HUES64 (cell line): Measurements from ENCODE around the gene POLR1A.

Experiments used
- H3K27ac ChIP-seq: 2 replicates; pipeline ENCODE4 v1.7.0; 2013; ENCODE audit warnings: low read depth, low read length, inconsistent platforms
- H3K27me3 ChIP-seq: 2 replicates; pipeline ENCODE4 v1.6.1; 2013; ENCODE audit warnings: mild to moderate bottlenecking, low read length; ENCODE audit not compliant: insufficient read depth
- H3K36me3 ChIP-seq: 2 replicates; pipeline ENCODE4 v1.6.1; 2013; ENCODE audit warnings: mild to moderate bottlenecking, low read length; ENCODE audit not compliant: insufficient read depth
- H3K4me1 ChIP-seq: 2 replicates; pipeline ENCODE4 v1.6.1; 2013; ENCODE audit warnings: mild to moderate bottlenecking, low read length, moderate library complexity; ENCODE audit not compliant: insufficient read depth
- H3K4me3 ChIP-seq: 2 replicates; pipeline ENCODE4 v1.5.1; 2013; ENCODE audit warnings: mild to moderate bottlenecking, low read length, moderate library complexity
- H3K9ac ChIP-seq: 2 replicates; pipeline ENCODE4 v1.6.1; 2013; ENCODE audit warnings: mild to moderate bottlenecking, low read depth, low read length
- H3K9me3 ChIP-seq: 2 replicates; pipeline ENCODE4 v1.6.1; 2013; ENCODE audit warnings: low read depth, low read length; ENCODE audit not compliant: insufficient read depth
- WGBS: fragments of 150-250, 120-280 bp; methylation state at CpG from one replicate; pipeline ENCODE4 v1.1.7; 2013; ENCODE audit warnings: missing lambda C conversion rate; 5-methylcytosine and 5-hydroxymethylcytosine counted together

POLR1A gene

DNA sequence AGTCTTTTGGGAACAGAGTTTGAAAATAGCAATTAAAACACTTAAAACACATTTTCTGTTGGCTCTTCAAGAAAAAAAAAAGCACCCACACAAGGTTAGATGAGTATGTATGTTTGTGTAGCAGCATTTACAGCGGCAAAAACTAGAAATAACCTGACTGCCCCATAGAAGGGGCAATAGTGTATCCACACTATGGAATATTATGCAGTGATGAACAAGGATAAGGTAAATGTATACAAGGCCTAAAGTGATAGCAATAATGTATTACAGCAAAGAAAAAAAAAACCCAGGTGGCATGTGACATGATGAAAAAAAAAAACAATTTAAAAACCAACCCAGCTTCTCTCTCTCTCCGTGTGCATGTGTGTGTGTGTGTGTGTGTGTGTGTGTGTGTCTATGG, 34.8 kb downstream of the POLR1A start:
- Histone ChIP-seq H3K27ac (no peak overlapping the region), H3K4me1 (no peaks in the 10 kb centered on the region), H3K27me3 (no peaks in the 10 kb centered on the region), H3K4me3 (no peak overlapping the region), H3K9ac (no peak overlapping the region), H3K36me3 (peaks cover 96% of the 10 kb centered on the region), H3K9me3 (no peaks in the 10 kb centered on the region)
- 100% methylated on average over 1 of the region's 2 CpGs for WGBS

DNA sequence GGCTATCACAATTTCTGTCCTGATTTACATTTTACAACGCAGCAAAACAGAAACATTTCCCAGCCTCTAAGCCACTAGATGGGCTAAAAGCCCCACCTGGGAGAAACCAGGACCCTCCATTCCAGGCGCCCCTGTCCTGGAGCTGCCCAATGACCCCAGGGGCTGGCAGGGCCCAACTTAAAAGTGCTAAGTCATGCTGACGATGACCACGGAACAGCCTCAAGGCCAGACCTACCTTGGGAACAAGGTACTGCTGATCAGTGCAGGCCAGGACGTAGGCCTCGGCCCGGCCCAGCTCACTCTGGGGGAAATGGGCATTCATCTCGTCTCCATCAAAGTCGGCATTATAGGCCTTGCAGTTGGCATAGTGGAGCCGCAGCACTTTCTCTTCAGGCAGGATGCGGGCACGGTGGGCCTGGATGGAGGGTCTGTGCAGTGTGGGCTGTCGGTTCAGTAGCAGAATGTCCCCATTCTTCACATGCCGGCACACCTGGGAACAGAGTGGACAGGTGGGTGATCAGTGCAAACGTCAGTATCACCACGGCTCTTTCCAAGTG, 35.8 kb downstream of the POLR1A start:
- no peaks in the 10 kb centered on the region for H3K9me3 ChIP-seq
- no peak overlapping the region for H3K4me3 ChIP-seq
- peaks cover 99% of the 10 kb centered on the region for H3K36me3 ChIP-seq
- H3K9ac ChIP-seq = no peak overlapping the region
- no peaks in the 10 kb centered on the region for H3K4me1 ChIP-seq
- H3K27me3 ChIP-seq = no peaks in the 10 kb centered on the region
- WGBS = 94% methylated on average over 16 of the region's 16 CpGs
- no peak overlapping the region for H3K27ac ChIP-seq

DNA sequence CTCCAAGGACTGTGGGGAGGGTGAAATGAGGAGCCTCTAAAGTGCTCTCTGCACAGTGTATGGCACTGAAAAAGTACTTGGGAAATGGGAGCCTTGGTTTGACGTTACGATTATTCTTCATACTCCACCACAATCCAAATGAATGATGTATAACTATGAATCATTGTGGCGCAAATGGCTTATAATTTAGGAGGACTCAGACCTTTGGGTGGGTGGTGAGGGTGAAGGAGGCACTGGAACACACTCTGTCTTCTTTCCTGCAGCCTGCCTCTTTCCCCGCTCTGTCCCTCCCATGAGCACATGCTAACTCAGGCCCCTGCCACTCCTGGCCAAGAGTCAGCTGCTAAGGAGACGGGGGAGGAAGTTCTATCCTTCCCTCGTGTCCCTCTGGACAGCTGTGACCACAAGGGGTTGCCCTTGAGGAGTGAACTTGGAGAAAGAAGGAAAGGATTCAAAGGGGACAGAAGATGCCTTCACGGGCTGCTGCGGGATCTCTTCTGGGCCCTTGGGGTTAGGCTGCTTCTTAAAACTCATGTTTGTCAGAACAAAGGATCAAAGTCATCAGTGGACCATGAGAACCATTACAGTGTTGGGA, 36.5 kb downstream of the POLR1A start:
- no peak overlapping the region for H3K27ac ChIP-seq
- no peak overlapping the region for H3K9ac ChIP-seq
- no peak overlapping the region for H3K4me3 ChIP-seq
- H3K36me3 ChIP-seq = peaks cover 99% of the 10 kb centered on the region
- H3K27me3 ChIP-seq = no peaks in the 10 kb centered on the region
- WGBS = 64% methylated on average over 6 of the region's 8 CpGs
- H3K4me1 ChIP-seq = no peaks in the 10 kb centered on the region
- no peaks in the 10 kb centered on the region for H3K9me3 ChIP-seq

DNA sequence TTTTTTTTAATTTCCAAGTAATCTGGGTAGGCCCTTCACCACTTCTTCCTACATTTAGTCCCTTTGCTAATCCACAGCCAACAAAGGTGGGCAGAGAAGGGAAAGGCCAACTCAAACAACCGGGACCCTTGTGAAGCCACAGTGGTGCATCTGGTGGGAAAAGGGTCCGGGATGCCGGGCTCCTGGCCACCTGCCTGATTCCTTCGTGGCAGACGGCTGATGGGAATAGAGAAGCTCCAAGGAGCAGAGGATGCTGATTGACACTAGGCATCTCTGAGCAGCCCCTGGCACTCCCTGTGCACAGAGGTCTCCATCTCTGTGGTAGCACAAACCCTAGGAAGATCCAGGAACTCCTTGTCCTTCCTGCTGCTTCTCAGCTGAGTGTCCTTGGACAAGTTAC, 37.0 kb downstream of the POLR1A start:
- no peak overlapping the region for H3K27ac ChIP-seq
- peaks cover 99% of the 10 kb centered on the region for H3K36me3 ChIP-seq
- 97% methylated on average over 5 of the region's 5 CpGs for WGBS
- no peaks in the 10 kb centered on the region for H3K9me3 ChIP-seq
- H3K4me3 ChIP-seq = no peak overlapping the region
- H3K4me1 ChIP-seq = no peaks in the 10 kb centered on the region
- no peak overlapping the region for H3K9ac ChIP-seq
- H3K27me3 ChIP-seq = no peaks in the 10 kb centered on the region

DNA sequence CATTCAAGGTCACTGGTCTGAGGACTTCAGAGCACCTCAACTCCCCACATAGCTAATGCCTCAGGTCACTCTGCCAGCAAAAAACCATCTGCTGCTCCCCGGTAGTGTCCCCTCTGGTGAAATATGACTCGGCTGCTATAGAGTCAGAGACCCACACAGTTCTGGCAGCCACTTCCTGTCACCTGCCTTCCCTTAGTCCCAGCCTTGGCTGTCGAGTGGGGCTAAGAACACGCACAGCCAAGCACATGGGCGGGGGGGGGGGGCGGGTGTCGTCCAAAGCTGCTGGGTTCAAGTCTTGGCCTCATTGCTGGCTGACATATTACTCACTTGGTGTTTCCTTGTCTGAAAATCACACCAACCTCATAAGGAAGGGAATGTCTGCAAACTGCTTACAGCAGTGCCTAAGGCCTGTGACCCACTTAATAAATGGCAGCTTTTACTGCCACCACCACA, 37.5 kb downstream of the POLR1A start:
- no peaks in the 10 kb centered on the region for H3K27me3 ChIP-seq
- H3K9me3 ChIP-seq = no peaks in the 10 kb centered on the region
- peaks cover 99% of the 10 kb centered on the region for H3K36me3 ChIP-seq
- H3K27ac ChIP-seq = no peak overlapping the region
- no peak overlapping the region for H3K4me3 ChIP-seq
- no peak overlapping the region for H3K9ac ChIP-seq
- WGBS = 72% methylated on average over 5 of the region's 7 CpGs
- H3K4me1 ChIP-seq = no peaks in the 10 kb centered on the region

DNA sequence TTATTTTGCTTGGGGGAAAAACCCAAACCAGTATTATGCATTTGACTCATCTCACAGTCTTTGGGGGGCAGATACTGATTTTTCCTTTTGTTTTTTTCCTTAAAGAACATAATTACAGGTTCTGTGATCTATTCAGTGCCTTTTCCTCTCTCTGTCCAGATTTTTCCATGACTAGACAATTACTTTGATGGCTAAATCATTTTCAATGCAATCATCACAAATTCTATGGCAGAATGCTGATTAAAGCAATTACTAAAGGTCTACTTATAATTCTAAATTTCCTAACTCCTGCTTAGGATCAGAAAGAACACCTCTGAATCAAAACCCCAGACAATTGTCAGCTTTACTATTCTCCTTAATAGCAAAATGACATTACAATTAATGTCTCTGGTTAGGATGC, 38.8 kb downstream of the POLR1A start:
- Histone ChIP-seq H3K9ac (no peak overlapping the region), H3K9me3 (no peaks in the 10 kb centered on the region), H3K4me3 (no peak overlapping the region), H3K27ac (no peak overlapping the region), H3K4me1 (no peaks in the 10 kb centered on the region), H3K36me3 (peaks cover 98% of the 10 kb centered on the region), H3K27me3 (no peaks in the 10 kb centered on the region)

DNA sequence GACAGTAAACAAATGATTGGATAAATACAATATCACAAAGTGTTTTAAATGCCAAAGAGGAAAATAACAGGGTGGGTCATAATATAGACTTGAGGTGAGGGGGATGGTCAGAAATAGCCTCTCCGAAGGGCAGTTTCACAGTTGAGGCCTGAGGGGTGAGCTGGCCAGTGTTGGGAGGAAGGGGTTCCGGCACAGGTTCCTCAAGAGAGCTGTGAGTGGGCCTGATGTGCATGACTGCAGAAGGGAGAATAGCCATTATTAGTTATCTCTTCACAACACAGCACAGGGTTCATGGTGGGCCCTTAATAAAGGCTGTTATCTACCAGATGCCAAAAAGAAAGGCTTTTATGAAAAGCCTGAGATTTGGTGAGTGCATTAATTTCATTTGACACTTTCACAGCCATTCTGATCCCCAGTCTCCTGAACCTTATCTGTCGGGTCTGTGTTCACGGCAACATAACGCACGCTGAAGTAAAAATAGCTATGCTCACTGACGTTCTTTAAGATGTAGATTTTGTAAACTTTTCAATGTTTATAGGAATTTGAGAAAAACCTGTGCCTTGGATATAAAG, 39.6 kb downstream of the POLR1A start:
- no peak overlapping the region for H3K27ac ChIP-seq
- no peak overlapping the region for H3K4me3 ChIP-seq
- H3K4me1 ChIP-seq = no peaks in the 10 kb centered on the region
- H3K9ac ChIP-seq = no peak overlapping the region
- H3K27me3 ChIP-seq = no peaks in the 10 kb centered on the region
- H3K9me3 ChIP-seq = no peaks in the 10 kb centered on the region
- peaks cover 98% of the 10 kb centered on the region for H3K36me3 ChIP-seq
- over 99% methylated on average over 7 of the region's 7 CpGs for WGBS

DNA sequence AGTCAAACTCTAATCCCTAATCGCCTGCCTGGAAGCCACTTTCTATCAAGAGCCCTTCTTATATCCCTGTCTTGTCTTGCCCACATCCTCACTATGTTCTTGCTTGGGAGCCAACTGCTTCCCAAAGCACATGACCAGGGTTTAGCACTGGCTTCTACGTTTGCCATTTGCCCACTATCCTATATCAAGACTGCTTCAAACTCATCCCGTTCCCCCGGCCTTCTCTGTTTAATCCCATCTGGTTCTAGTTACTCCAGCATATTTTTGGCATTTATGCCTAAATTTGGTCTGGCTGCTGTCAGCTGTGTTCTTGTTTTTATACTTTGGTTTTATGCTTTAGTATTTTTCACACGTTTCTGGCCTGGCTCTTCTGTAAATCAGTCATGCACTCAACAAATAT, 40.2 kb downstream of the POLR1A start:
- no peak overlapping the region for H3K4me3 ChIP-seq
- H3K9me3 ChIP-seq = no peaks in the 10 kb centered on the region
- no peaks in the 10 kb centered on the region for H3K4me1 ChIP-seq
- no peaks in the 10 kb centered on the region for H3K27me3 ChIP-seq
- no peak overlapping the region for H3K9ac ChIP-seq
- H3K27ac ChIP-seq = no peak overlapping the region
- peaks cover 98% of the 10 kb centered on the region for H3K36me3 ChIP-seq
- 69% methylated on average over 5 of the region's 5 CpGs for WGBS

DNA sequence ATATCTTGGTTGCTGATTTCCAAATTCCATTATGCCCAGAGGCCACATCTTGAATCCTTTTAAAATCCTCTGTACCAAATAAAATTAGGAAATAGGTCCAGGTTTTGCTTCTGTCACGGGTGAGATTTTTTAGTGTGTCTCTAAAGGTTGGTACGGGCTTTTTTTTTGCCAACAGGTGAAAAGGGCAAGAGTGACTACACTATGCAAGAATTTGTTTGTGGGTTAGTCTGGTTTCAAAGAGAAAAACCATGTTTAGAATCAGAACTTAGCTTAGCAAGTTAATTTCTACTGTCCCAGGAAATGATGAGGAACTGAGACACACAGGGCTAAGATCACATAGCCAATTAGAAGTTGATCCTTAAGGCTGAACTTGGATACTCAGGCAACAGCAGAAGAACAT, 41.7 kb downstream of the POLR1A start:
- H3K4me1 ChIP-seq = no peaks in the 10 kb centered on the region
- no peaks in the 10 kb centered on the region for H3K9me3 ChIP-seq
- no peak overlapping the region for H3K27ac ChIP-seq
- H3K36me3 ChIP-seq = peaks cover 96% of the 10 kb centered on the region
- H3K27me3 ChIP-seq = no peaks in the 10 kb centered on the region
- 93% methylated on average over 2 of the region's 2 CpGs for WGBS
- H3K4me3 ChIP-seq = no peak overlapping the region
- no peak overlapping the region for H3K9ac ChIP-seq

DNA sequence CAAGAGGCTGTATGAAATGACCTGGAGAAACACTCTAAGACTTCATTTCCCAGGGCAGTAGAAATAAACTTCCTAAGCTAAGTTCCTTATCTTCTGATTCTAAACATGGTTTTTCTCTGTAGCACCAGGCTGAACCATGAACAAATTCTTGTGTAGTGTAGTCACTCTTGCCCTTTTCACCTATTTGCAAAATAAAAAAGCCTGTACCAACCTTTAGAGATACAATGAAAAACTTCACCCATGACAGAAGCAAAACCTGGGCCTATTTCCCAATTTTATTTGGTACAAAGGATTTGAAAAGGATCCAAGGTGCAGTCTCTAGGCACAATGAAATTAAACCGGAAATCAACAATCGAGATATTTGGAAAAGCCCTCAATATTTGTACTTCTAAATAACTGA, 43.6 kb downstream of the POLR1A start:
- 100% methylated on average over 2 of the region's 2 CpGs for WGBS
- no peak overlapping the region for H3K27ac ChIP-seq
- H3K36me3 ChIP-seq = peaks cover 86% of the 10 kb centered on the region

DNA sequence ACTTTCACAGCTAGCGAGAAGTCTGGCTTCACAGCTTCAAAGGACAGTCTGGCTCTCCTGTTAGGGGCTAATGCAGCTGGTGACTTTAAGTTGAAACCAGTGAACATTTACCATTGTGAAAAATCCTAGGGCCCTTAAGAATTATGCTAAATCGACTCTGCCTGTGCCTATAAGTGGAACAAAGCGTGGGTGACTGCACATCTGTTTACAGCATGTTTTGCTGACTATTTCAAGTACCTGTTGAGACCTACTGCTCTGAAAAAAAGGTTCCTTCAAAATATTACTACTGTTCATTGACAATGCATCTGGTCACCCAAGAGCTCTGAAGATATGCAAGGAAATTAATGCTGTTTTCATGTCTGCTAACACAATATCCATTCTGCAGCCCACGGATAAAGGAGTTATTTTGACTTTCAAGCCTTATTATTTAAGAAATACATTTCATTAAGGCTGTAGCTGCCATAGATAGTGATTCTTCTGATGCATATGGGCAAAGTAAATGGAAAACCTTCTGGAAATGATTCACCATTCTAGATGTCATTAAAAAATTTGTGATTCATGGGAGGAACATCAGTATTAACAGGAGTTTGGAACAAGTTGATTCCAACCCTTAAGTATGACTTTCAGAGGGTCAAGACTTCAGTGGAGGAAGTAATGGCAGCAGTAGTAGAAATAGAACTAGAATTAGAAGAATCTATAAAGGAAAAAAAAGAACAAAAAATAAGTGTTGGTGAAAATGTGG, 48.9 kb downstream of the POLR1A start:
- Histone ChIP-seq H3K9me3 (no peaks in the 10 kb centered on the region), H3K4me3 (no peak overlapping the region), H3K4me1 (no peaks in the 10 kb centered on the region), H3K27ac (no peak overlapping the region), H3K36me3 (peaks cover 79% of the 10 kb centered on the region), H3K27me3 (no peaks in the 10 kb centered on the region), H3K9ac (no peak overlapping the region)
- WGBS = 98% methylated on average over 4 of the region's 4 CpGs

More for the DNA sequence above, 43.6 kb downstream of the POLR1A start:
- Histone ChIP-seq H3K4me1 (no peaks in the 10 kb centered on the region), H3K9me3 (no peaks in the 10 kb centered on the region), H3K9ac (no peak overlapping the region), H3K4me3 (no peak overlapping the region), H3K27me3 (no peaks in the 10 kb centered on the region)
